LHCN-M2 (cell line): Measurements from ENCODE around the gene KSR1. TPM values are rescaled to one million over a fixed set of nuclear protein-coding genes. Genes with fewer than 3 reads are reported as not detected.
"Not testable (repeated sequence)": the region's sequence is repeated elsewhere in the genome, so short reads cannot be mapped to it uniquely, and the experiment has no call there.

ENCODE experiments used
- DNase-seq: peaks from one replicate; pipeline ENCODE4 v3.0.0-alpha.2; 2012; ENCODE audit warnings: low read depth
- total RNA-seq: library from RNA; depleted of rRNA; stranded (reverse); fragments of >200 nt; gene quantifications from 2 replicates; pipeline ENCODE4 v1.2.3, GENCODE V29; 2014

The KSR1 gene
- total RNA-seq, 1 experiment from 2014 or later, result 6.0 TPM

DNA sequence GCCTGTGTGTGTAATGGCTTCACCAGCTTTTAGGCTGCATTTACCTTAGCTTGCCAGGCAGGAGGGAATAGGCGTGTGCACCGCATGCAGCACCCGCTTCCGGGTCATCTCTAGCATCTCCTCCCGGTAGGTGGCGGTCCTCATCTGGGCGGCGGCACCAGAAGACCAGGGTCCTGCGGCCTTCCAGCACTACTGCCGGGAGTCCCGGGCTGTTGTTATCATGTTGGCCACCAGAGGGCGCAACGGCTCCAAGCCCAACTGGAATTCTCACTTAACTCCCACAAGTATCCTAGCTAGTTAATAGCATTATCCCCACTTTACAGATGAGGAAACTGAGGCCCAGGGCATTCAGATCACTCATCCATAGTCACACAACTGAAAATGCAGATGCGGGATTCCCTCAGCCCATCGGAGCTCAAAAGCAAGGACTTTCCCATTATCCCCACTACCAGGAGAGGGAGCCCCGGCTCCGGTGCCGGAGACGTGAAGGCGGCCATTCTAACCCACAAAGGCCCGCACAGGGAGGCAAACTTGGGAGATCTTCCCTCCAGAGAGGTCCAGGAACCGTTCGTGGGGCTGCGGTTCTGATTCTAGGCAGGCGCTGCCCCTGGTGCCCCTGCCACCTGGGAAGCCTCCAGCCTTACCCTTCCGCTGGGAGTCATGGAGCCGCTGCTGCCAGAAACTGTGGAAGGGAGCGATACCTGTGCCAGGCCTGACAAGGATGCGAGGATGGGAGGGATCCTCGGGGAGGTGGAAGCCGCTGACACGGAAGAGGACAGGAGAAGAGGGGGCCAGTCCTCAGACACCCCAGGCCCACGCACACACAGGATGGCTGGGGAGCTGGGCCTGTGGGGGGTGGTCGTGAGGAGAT is 198.6 kb downstream of the KSR1 start:
- peak; percentile 44 for DNase-seq

DNA sequence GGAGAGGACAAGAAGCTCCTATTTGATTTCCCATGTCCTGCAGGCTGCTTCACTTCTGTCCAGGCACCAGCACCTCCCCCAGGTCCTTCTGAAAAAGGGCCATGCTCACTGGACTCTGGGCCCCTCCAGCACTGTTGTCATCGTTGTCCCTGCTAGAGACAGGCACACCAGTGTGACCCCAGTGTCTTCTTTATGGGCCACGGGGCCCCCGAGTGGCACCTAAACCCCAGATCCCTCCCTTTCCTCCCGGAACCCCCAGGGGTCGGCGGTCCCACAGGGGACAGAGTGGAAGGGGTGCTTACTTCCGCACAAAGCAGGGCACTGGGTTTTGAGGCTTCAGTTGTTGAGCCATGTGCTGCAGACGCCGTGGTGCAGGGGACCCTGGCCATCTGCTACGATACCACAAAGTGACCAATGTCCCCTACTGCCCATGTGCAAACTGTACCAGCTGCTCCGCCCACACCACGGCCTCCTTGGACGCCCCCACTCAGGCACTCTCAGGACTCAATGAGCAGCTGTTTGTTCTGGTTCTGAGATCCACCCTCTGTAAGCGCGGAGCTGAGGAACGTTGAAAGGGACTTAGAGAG is 199.4 kb downstream of the KSR1 start:
- DNase-seq, result not testable (repeated sequence)

DNA sequence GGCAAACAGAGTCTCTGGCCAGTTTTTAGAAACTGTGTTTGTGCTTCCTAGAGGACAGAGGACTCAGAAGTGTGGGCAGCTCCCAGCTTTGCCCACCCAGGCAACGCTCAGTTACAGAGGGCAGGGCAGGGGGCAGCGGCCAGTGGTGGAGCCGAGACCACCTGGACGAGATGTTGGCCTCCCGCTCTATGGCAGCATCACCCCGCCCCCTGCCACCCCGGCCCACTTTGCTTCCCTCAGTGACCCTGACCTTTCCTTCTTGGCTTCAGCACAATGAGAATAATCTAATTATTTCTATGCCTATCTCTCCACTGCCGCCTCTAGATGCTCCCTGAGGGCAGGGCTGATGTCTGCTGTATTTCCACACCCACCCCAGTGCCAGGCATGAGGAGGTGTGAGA is 200.4 kb downstream of the KSR1 start:
- DNase-seq, result not testable (repeated sequence)

DNA sequence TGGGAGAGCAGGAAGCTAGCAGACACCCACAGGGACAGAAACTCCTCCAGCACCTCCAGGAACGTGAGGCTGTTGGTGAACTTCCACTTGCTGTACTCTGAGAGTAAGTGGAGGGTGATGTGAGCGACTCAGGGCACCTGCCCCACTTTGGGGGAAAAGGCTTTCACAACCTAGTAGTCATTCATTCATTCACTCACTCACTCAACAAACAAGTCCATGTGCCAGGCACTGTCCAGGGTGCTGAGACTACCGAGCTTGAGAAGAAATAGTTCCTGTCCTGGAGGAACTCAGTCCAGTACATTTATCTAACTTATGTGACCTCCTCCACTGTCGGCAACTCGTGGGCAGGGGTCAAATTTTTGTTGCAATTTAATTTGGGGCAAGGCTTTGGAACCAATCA is 201.4 kb downstream of the KSR1 start:
- DNase-seq, result peak; percentile 14

DNA sequence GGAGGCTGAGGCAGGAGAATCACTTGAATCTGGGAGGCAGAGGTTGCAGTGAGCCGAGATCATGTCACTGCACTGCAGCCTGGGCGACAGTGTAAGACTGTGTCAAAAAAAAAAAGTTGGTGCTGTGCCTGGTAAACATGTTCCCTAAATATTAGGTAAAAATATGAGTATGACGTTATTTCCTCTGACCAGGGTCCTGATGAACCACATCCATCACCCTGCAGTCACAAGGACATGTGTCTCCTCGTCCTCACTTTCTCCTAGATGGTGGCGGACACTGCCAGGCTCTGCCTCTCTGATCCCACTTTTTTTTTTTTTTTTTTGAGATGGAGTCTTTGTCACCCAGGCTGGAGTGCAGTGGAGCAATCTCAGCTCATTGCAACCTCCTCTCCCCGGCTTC is 203.4 kb downstream of the KSR1 start:
- no peak for DNase-seq

DNA sequence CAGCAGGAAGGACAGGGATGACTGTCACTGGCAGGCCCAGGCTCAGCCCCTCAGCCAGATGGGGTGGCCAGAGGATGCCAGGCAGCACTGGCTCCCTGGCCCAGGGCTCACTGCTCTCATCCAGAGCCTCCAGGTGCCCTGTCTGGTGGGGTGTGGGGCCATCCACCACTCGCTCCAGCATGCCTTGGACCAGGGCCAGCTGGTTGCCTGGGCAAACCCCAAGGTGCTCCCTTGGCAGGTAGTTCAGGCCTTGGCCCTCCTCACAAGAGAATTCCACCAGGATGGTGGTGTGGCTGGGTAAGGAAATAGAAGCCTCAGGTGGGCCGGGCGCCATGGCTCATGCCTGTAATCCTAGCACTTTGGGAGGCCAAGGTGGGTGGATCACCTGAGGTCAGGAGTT is 204.2 kb downstream of the KSR1 start:
- no peak for DNase-seq

DNA sequence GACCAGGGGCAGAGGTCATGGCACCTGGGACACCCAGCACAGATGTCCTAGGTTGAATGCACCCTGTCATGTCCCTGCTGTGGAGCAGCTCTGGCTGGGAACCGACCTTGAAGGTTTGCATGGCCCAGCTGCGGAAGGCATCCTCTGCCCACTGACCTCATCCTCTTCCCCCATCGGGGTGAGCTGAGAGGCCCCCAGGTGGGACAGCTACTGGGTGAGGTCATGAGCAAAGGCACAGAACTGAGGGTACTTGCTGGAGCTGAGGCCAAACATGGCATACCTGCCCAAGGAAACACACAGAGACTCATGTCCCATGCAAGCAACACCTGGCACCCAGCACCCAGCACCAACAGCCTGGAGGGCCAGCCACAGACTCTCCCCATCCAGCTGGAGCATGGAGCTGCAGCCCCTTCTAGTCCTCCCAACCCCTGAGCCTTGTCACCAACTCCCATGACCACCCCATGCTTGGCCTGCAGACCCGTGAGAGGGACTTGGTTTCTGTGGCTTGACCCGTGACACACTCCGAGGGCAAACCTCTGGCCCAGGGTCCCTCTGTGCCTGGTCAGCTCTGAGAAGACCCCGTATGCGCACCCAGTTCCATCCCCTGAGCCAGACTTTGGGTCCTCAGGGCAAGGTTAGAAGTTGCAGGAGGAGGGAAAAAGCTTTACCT is 207.8 kb downstream of the KSR1 start:
- no peak for DNase-seq

DNA sequence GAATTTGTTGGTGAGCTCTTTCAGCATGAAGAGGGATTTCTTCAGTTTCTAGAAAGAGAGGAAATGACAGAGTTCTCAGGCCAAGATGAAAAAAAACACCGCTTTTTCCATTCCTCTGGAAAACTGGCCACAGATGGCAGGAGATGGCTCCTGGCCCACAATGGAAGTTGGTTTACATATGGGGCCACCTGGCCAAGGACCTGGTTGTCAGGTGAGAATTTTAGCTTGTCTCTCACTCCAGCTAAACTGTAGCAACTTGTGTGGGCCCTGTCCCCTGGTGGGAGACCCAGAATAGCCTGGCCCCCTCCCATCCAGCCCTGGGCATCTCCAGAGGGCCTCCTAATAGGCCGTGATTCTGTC is 208.3 kb downstream of the KSR1 start:
- no peak for DNase-seq

DNA sequence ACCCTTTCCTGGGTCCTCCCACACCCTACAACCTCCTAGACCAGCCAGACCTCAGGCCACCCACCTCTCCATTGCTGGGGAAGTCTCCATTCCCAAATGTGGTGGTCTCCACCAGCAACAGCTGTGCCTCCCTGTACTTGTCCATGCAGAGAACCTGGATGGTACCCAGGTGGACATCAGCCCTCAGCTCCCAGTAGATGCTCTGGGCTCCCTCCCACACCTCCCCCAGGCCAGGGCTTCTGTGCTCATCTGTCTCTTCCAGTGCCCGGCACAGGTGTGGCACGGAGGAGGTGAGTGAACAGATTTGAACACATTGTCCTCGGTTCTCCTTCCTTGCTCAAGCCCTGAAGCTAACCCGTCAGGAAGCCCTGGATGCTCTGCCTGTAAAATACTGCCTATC is 209.3 kb downstream of the KSR1 start:
- no peak for DNase-seq

DNA sequence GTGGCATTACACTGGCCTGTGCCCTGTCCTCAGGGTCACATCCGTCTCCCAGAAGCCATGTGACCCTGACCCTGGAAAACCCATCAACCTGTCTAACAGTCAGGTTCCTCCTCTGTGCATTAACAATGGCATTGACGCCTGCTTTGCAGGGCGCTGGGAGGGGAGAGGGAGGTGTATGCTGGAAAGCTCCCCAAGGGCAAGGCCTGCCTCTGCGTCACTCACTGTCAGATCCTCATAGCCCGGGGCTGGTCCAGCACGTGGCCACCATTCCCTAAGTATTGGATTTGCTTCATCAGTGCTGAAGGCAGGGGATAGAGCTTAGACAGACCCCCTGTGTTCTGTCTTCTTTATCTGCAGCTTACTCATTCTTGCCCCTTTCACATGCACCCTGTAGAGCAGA is 210.0 kb downstream of the KSR1 start:
- not testable (repeated sequence) for DNase-seq

DNA sequence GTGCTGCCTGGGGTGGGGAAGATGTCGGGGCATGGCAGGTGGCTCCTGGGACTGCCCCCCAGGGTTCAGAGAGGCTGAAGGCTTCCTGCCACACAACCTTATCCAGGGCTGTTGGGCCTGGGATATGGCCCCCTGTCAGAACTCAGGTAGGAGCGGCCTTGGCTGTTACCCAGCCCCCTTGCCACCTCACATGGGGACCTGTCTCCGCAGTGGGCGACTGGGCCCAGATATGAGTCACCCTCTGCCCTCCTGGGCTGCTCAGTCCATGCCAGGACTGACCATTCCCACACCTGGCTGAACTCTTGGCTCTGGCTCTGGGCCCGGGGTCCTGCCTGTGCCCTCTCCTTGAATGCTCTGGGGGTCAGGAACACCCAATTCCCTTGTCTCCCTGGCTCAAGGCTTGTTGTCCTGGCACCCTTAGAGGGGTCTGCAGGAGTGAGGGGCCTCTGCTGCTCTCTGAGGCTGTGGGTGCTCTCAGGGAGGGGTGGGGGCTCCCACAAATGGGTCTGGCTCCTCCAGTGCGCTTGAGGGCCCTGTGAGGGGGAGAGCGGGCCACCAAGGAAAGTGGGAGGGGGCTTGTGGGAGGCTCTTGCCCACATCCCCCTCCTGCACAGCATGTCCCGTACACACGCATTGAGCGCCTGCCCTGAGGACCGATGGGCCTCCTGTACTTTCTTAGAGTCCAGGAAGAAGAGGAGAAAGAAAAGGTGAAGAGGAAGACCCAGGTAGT is 210.7 kb downstream of the KSR1 start:
- DNase-seq, result no peak

DNA sequence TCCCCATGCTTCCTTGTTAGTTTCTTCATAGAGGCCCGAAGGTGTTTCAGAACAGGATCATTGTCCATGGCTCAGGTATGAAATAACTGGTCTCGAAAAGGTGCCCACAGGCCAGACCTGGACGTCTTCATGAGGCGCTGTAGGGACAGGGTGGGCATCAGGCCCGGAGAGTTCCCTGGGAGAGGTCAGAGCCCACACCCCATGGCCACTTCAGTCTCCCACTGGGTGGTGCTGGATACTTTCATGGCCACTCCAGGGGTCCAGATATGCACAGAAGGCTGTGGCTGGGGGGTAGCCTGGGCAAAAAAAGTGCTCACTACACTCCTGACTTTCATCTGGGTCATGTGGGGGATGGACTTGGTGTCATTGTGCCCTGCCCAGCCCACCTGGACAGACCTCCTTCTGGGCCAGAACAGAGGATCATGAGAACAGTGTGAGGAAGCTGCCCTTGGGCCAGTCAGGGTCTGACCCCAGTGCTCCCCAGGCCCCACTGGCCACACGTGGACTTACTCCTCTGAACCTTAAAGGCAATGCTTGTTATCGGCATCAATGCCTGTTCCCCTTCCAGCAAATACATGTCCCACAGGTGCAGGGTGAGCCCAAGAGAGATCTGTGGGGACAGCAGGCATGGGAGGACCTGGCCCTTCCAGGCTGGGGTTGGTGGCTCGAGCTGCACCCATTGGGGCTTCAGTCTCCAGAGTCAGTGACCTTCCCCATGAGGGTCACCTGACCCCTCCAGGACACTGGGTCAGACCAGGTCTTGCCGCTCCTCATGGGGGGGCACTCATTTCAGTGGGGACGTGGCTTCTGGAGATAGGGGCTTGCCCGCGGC is 211.6 kb downstream of the KSR1 start:
- no peak for DNase-seq

DNA sequence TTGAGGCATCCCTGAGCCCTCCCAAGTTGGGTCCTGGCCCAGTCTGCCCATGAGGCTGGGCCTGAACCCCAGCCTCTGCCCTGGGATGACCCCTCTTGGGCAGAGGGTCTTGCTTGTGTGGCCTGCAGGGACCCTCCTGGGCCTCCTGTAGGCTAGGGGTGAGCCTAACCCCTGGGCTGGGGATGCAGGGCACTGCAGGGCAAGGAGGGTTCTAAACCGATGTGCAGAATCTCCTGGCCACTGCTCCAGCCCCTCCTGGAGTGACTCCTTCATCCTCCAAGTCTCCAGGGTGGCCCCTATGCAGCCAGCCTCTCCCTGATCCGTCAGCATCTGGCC is 212.2 kb downstream of the KSR1 start:
- DNase-seq, result no peak

DNA sequence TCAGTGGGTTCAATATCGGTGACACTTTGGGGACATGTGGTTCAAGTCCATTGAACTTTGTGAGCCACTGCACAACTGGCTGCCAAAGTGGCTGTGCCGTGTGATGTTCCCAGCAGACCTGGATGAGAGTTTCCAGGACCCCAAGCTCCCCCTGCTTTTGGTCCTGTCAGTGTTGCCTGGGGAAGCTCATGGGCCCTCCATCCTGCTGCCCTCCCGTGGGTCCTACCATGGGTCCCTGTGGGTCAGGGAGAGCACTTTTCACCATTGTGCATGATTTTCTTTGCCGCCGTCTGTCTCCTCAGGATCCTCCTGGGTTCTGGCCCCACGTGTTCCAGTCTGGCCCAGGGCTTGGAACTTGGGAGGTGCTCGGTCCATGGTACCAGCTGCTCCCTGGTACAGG is 212.9 kb downstream of the KSR1 start:
- no peak for DNase-seq

DNA sequence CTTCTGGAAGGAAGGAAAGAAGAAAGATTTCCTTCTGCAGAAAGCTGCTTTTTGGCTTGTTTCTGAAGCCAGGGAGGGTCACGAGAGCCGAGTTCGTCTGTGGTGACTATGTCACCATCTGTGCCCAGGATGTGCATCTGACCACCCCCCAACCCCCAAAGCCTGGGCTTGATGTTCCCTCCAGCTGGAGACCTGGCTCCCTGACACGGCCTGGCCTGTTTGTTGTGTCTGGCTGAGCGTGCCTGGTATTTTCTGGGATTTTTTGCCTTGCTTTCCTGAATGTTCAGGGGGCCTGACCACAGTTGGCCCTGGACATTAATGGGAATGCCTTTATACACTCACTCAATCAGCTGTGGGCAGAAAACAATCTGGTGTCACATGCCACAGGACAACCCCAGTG is 213.6 kb downstream of the KSR1 start:
- DNase-seq, result no peak

DNA sequence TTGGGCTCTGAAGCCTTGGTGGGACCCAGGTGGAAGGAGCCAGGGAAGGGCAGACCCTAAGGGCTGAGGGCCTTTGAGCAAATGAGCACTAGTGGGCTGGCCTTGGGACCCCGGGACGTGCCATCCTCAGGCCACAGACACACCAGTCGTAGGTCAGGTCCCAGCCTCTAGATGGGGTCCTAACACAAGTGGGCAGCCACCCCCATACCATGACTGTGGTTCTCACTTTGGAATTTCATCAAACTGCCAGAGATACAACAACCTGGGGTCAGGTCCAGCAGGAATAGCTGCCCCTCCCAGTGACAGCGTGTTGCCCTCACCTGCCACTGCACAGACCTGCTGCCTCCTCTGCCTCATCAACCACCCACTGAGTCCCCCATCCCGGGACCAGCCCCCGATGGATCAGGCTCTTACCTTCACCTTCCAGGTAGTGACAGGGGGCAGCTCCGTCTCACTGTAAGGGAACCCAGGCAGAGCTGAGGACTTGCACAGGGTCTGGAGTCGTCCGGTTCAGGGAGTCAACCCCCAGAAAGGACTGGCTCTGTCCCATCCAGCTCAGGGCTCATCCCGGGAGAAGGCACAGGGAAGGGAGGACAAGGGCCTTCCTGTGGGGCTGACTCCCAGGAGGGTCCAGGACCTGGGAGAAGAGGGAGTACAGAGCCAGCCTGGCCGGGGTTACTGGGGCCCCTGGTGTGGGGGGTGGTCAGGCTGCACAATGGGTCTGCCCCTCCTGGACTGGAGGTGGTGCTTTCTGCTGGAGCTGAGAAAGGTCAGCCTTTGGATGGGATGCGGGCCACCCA is 214.7 kb downstream of the KSR1 start:
- DNase-seq, result no peak

DNA sequence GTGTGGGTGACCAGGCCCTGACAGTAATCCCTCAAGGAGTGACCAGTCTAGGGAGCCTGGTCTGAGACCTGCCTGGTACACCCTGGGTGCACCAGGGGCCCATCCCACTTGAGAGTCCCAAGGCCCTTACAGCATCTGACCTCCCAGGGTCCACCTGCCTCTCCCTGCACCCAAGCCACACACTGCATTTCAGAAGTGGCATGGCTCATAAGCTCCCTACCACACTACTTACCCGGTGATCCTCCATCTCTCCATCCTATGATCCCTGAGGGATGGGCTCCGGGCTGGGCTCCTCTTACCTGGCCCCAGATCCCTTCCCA is 215.3 kb downstream of the KSR1 start:
- DNase-seq, result no peak

DNA sequence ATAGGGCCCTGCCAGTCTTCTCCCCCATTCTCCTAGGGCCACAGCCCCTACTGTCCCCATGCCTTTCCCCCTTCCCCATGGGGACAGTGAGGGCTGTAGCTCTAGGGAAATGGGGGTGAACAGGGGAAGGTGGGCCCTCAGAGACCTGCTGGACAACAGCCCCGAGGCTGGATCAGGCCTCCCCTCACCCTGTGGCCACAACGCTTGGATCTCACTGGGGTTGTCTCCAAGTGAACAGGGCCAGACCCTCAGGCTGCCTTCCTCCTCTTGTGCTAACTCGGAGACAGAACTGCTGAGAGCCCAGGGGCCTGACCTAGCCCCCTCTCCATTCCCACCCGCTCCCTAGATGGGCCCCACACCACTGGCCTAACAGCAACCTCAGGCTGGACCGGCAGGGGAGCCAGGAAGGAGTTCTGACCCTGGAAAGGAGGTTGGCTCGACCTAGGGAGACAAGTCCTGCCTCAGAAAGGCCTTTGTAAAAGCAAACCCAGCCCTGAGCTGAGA is 215.8 kb downstream of the KSR1 start:
- DNase-seq, result not testable (repeated sequence)

DNA sequence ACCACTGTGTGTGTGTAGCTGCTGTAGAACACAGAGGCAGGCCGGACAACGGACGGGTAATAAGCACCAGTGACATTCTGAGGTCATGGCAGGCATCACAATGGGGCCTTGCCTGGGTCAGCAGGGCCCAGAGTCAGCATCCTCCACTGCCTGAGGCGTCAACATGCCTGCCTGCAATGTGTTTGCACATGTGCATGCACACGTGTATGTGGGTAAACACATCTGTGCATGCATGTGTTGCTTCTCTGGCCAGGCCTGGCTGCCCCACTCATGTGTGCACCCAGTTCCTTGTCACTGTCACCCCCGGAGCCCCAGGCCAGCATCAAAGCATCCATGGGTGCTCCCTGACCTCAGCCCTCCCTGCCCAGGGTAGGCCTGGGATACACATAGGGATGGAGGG is 218.1 kb downstream of the KSR1 start:
- no peak for DNase-seq
